B cell (primary cell): Measurements from ENCODE around the gene FAM118B. TPM values are rescaled to one million over a fixed set of nuclear protein-coding genes. Genes with fewer than 3 reads are reported as not detected.

ENCODE experiments used
- ATAC-seq: fragments of 200-7000 bp; cut with Tn5 transposase; one replicate; pipeline ENCODE4 v1.10.0; 2021; ENCODE audit warnings: low read depth, mild to moderate bottlenecking, moderate number of reproducible peaks, moderate library complexity
- CTCF ChIA-PET: fragments of 350-600 bp; sonication (Branson Sonifier 250); formaldehyde crosslinking; loops from one replicate; lab custom pipeline; 2021; ENCODE audit warnings: antibody characterized with exemption, inconsistent platforms; lab: Charles Lee
- POLR2A ChIA-PET: fragments of 350-600 bp; sonication (Branson Sonifier 250); formaldehyde crosslinking; loops from one replicate; lab custom pipeline; 2021; ENCODE audit warnings: antibody characterized with exemption; lab: Charles Lee
- DNase-seq: peaks from one replicate; pipeline ENCODE4 v3.0.0; 2013
- H2AFZ ChIP-seq: 2 replicates; pipeline ENCODE4 v1.6.1; 2012; ENCODE audit warnings: mild to moderate bottlenecking, low read depth, low read length; ENCODE audit not compliant: insufficient read depth, poor library complexity, severe bottlenecking
- H3K27ac ChIP-seq, 2 donors: 1 replicate in 1 of 2; 2 replicates in 1 of 2; pipeline ENCODE4 v1.5.1; 2012 to 2013; ENCODE audit warnings: low read length in 2 of 2, mild to moderate bottlenecking in 2 of 2, moderate library complexity in 1 of 2
- H3K27me3 ChIP-seq, 4 experiments: fragments of 200-600 bp in 1 of 4; sonication (generic) in 1 of 4; replicated peaks in 1 of 4; 1 replicate in 2 of 4; 2 replicates in 2 of 4; pipeline versions ENCODE4 v1.6.1 to v1.7.0; 2013 to 2016; ENCODE audit warnings: low read length in 3 of 4, mild to moderate bottlenecking in 2 of 4, mixed read lengths in 1 of 4, moderate library complexity in 1 of 4; ENCODE audit not compliant: insufficient read depth in 4 of 4, control insufficient read depth in 3 of 4; ENCODE audit errors: control extremely low read depth in 1 of 4
- H3K36me3 ChIP-seq, 2 experiments: replicated peaks in 1 of 2; 1 replicate in 1 of 2; 2 replicates in 1 of 2; pipeline versions ENCODE4 v1.6.1 to v1.7.1; 2013; ENCODE audit warnings: low read length in 1 of 2; ENCODE audit not compliant: insufficient read depth in 2 of 2, control insufficient read depth in 1 of 2; ENCODE audit errors: control extremely low read depth in 1 of 2, extremely low read depth in 1 of 2
- H3K4me1 ChIP-seq, 2 donors: fragments of 200-600 bp in 1 of 2; sonication (generic) in 1 of 2; 1 replicate in 1 of 2; 2 replicates in 1 of 2; pipeline versions ENCODE4 v1.5.1 to v1.6.1; 2013 to 2017; ENCODE audit warnings: low read length in 2 of 2; ENCODE audit not compliant: control insufficient read depth in 2 of 2, insufficient read depth in 2 of 2
- H3K4me2 ChIP-seq: replicated peaks from 2 replicates; pipeline ENCODE3; 2012; ENCODE audit warnings: mild to moderate bottlenecking, low read depth, low read length; ENCODE audit not compliant: poor library complexity, severe bottlenecking
- H3K4me3 ChIP-seq, 5 experiments: fragments of 200-600 bp in 1 of 5; sonication (generic) in 1 of 5; 1 replicate in 3 of 5; 2 replicates in 2 of 5; pipeline versions ENCODE4 v1.5.1 to v1.7.0; 2011 to 2016; ENCODE audit warnings: low read length in 4 of 5, mild to moderate bottlenecking in 4 of 5, low read depth in 2 of 5, control low read depth in 1 of 5, moderate library complexity in 1 of 5; ENCODE audit not compliant: insufficient read depth in 1 of 5; ENCODE audit errors: control extremely low read depth in 1 of 5, extremely low read depth in 1 of 5
- H3K79me2 ChIP-seq: fragments of 200-600 bp; sonication (generic); one replicate; pipeline ENCODE4 v1.6.0; 2016; ENCODE audit warnings: low read length; ENCODE audit not compliant: control insufficient read depth, insufficient read depth
- H3K9ac ChIP-seq: fragments of 200-600 bp; sonication (generic); 2 replicates; pipeline ENCODE4 v1.6.1; 2017; ENCODE audit warnings: mild to moderate bottlenecking, low read length, moderate library complexity
- H3K9me3 ChIP-seq, 3 donors: one replicate each; pipeline versions ENCODE4 v1.6.1 to v1.7.1; 2013; ENCODE audit warnings: low read length in 2 of 3; ENCODE audit not compliant: control insufficient read depth in 2 of 3, insufficient read depth in 1 of 3; ENCODE audit errors: control extremely low read depth in 1 of 3
- H4K20me1 ChIP-seq: 2 replicates; pipeline ENCODE4 v1.6.0; 2012; ENCODE audit warnings: mild to moderate bottlenecking, low read length; ENCODE audit not compliant: insufficient read depth, control insufficient read depth, poor library complexity, severe bottlenecking
- H3K27ac Mint-ChIP-seq: one replicate; pipeline ENCODE4 v1.8.0; 2021; ENCODE audit warnings: mixed read lengths
- H3K27me3 Mint-ChIP-seq: one replicate; pipeline ENCODE4 v1.8.0; 2021; ENCODE audit warnings: mixed read lengths
- H3K4me1 Mint-ChIP-seq: one replicate; pipeline ENCODE4 v1.8.0; 2021; ENCODE audit warnings: mixed read lengths
- H3K4me3 Mint-ChIP-seq: one replicate; pipeline ENCODE4 v1.8.0; 2021; ENCODE audit warnings: mixed read lengths
- H3K9me3 Mint-ChIP-seq: one replicate; pipeline ENCODE4 v1.8.0; 2022; ENCODE audit warnings: mixed read lengths; ENCODE audit not compliant: insufficient read depth
- CTCF ChIP-seq: fragments of 200-600 bp; IDR thresholded peaks from one replicate; pipeline ENCODE4 v1.8.0; 2022; ENCODE audit warnings: antibody characterized with exemption, mild to moderate bottlenecking
- EZH2 ChIP-seq: IDR thresholded peaks from 2 replicates; pipeline ENCODE4 v1.6.1; 2012; ENCODE audit warnings: borderline replicate concordance, low read depth, mild to moderate bottlenecking, moderate library complexity, low read length; ENCODE audit not compliant: insufficient read depth, poor library complexity, severe bottlenecking
- WGBS: methylation state at CpG from one replicate; pipeline ENCODE4 v1.1.5; 2013; ENCODE audit warnings: missing lambda C conversion rate; ENCODE audit not compliant: insufficient coverage; 5-methylcytosine and 5-hydroxymethylcytosine counted together
- intact Hi-C: fragments of 100-400 bp; cut with micrococcal nuclease; formaldehyde crosslinking; loops from one replicate; pipeline ENCODE4 v1.10.0; 2022
- polyA plus RNA-seq: library from polyadenylated mRNA; depleted of rRNA; stranded (reverse); fragments of >200 nt; gene quantifications from 2 replicates; pipeline ENCODE4 v1.2.3, GENCODE V29; 2012
- total RNA-seq, 2 donors: library from RNA; stranded (reverse); fragments of 120-200 nt in 1 of 2; gene quantifications; 1 replicate in 1 of 2; 2 replicates in 1 of 2; pipeline versions ENCODE4 v1.2.3 to v1.2.4, GENCODE V29; 2013 to 2022

FAM118B gene
- total and polyA plus RNA-seq, 2 donors (not counting 1 experiment from before 2014, with no cell fraction given): 7.3 to 14.1 TPM

GRCh38 chr11:126165311-126165720 lies 46.3 kb upstream of the FAM118B start:
- Histone ChIP-seq H3K4me1 (no peaks in the 10 kb centered on the region), H3K9me3 (no peaks in the 10 kb centered on the region), H3K79me2 (no peaks in the 10 kb centered on the region), H3K4me3 (no peak overlapping the region), H3K36me3 (no peaks in the 10 kb centered on the region), H3K4me2 (no peak overlapping the region), H3K27me3 (no peaks in the 10 kb centered on the region), H3K27ac (no peak overlapping the region), H2AFZ (no peak overlapping the region), H4K20me1 (no peaks in the 10 kb centered on the region), H3K9ac (no peak overlapping the region)
- intact Hi-C loops: no loop called here
- Mint-ChIP-seq H3K9me3 (no peaks in the 10 kb centered on the region), H3K4me1 (no peaks in the 10 kb centered on the region), H3K4me3 (no peak overlapping the region), H3K27me3 (peaks cover 17% of the 10 kb centered on the region), H3K27ac (no peak overlapping the region)
- 89% methylated on average over 8 of the region's 9 CpGs for WGBS
- DNase-seq (no peak), ATAC-seq (no peak)
- ChIA-PET CTCF (no interaction called here), POLR2A (no interaction called here)
- TF ChIP-seq CTCF (no peak), EZH2 (no peak)

- no peak overlapping the region for H3K4me3 Mint-ChIP-seq
- H3K9me3 Mint-ChIP-seq: no peaks in the 10 kb centered on the region
- DNase-seq (no peak), ATAC-seq (no peak)
- H2AFZ ChIP-seq: no peak overlapping the region
- H3K9ac ChIP-seq: no peak overlapping the region
- no peak overlapping the region for H3K27ac Mint-ChIP-seq
- H3K27me3 ChIP-seq: no peaks in the 10 kb centered on the region
- no peaks in the 10 kb centered on the region for H3K36me3 ChIP-seq
- TF ChIP-seq EZH2: no peak
- TF ChIP-seq CTCF: no peak
- ChIA-PET CTCF (no interaction called here), POLR2A (no interaction called here)
- intact Hi-C loops: no loop called here
- H3K4me1 Mint-ChIP-seq: no peaks in the 10 kb centered on the region
- H3K4me3 ChIP-seq: no peak overlapping the region
- no peak overlapping the region for H3K4me2 ChIP-seq
- H3K79me2 ChIP-seq: no peaks in the 10 kb centered on the region
- 100% methylated on average over 5 of the region's 10 CpGs for WGBS
- no peaks in the 10 kb centered on the region for H3K9me3 ChIP-seq
- no peaks in the 10 kb centered on the region for H3K4me1 ChIP-seq
- no peak overlapping the region for H3K27ac ChIP-seq
- peaks cover 15% of the 10 kb centered on the region for H3K27me3 Mint-ChIP-seq
- H4K20me1 ChIP-seq: no peaks in the 10 kb centered on the region
Measured at GRCh38 chr11:126165757-126166156, 45.8 kb upstream of the FAM118B start.
